ENCODE measurements around the gene FKBP5.

- TF ChIP-seq CTCF (IDR thresholded peaks at IDR 0.05; ENCODE audit: insufficient read depth, low read depth, low read length) (no peak), EZH2 (IDR thresholded peaks at IDR 0.05; ENCODE audit: insufficient read depth, low read length) (no peak)
These were observed 2.5 kb upstream of the FKBP5 start for GRCh38 chr6:35691027-35691824.

Data from astrocyte (in vitro differentiated cells and primary cell).